Panc1 (cell line): ENCODE results near the gene MTR. TPM values are rescaled to one million over a fixed set of nuclear protein-coding genes. Genes with fewer than 3 reads are reported as not detected.

Experiments
- ATAC-seq: fragments of 200-7000 bp; cut with Tn5 transposase; 2 replicates; pipeline ENCODE4 v1.9.1; 2020; ENCODE audit warnings: mild to moderate bottlenecking, moderate library complexity
- BruUV-seq: library from RNA; stranded (reverse); fragments of 400-500 nt; replicated peaks from 2 replicates; lab custom pipeline; 2021; lab: Mats Ljungman, UMichigan
- CTCF ChIA-PET: fragments of 300-600 bp; sonication (Branson Sonifier 250); formaldehyde crosslinking; loops from one replicate; lab custom pipeline; 2022; ENCODE audit warnings: antibody characterized with exemption; lab: Charles Lee
- POLR2A ChIA-PET: fragments of 300-600 bp; sonication (Branson Sonifier 250); formaldehyde crosslinking; loops from one replicate; lab custom pipeline; 2022; ENCODE audit warnings: antibody characterized with exemption; lab: Charles Lee
- DNase-seq: peaks from one replicate; pipeline ENCODE4 v3.0.0-alpha.2; 2010; ENCODE audit warnings: low read depth, low spot score
- H3K27ac ChIP-seq: 2 replicates; pipeline ENCODE4 v1.5.1; 2011; ENCODE audit warnings: mild to moderate bottlenecking, low read length, inconsistent platforms
- H3K27me3 ChIP-seq: fragments of 200-500 bp; sonication (Bioruptor generic); 2 replicates; pipeline ENCODE4 v1.6.0; 2014; ENCODE audit warnings: low read length, inconsistent platforms; ENCODE audit not compliant: control insufficient read depth, insufficient read depth
- H3K36me3 ChIP-seq: fragments of 200-500 bp; sonication (Bioruptor generic); 2 replicates; pipeline ENCODE4 v1.5.1; 2014; ENCODE audit warnings: inconsistent platforms, mild to moderate bottlenecking, low read length, moderate library complexity; ENCODE audit not compliant: control insufficient read depth, insufficient read depth
- H3K4me1 ChIP-seq: 2 replicates; pipeline ENCODE4 v1.5.1; 2011; ENCODE audit warnings: inconsistent platforms, mild to moderate bottlenecking, low read length, moderate library complexity; ENCODE audit not compliant: control insufficient read depth, insufficient read depth
- H3K4me3 ChIP-seq, 2 experiments: 2 replicates each; pipeline ENCODE4 v1.5.1; 2011 to 2012; ENCODE audit warnings: low read depth in 2 of 2, low read length in 2 of 2, mild to moderate bottlenecking in 2 of 2, inconsistent platforms in 1 of 2, moderate library complexity in 1 of 2
- H3K9me3 ChIP-seq: fragments of 200-500 bp; sonication (Bioruptor generic); 2 replicates; pipeline ENCODE4 v1.5.1; 2014; ENCODE audit warnings: low read depth, mild to moderate bottlenecking, inconsistent platforms, low read length, moderate library complexity; ENCODE audit not compliant: control insufficient read depth, insufficient read depth
- POLR2AphosphoS5 ChIP-seq: IDR thresholded peaks from 2 replicates; pipeline ENCODE4 v1.6.1; 2012; ENCODE audit warnings: mild to moderate bottlenecking, low read depth, low read length, moderate library complexity
- SIN3A ChIP-seq: IDR thresholded peaks from 2 replicates; pipeline ENCODE4 v1.6.1; 2012; ENCODE audit warnings: low read depth, mild to moderate bottlenecking, low read length, moderate library complexity, borderline replicate concordance; ENCODE audit not compliant: insufficient read depth
- TCF7L2 ChIP-seq: IDR thresholded peaks from 2 replicates; pipeline ENCODE4 v1.6.1; 2011; ENCODE audit warnings: mild to moderate bottlenecking, low read depth, low read length, inconsistent platforms
- in situ Hi-C: cut with HindIII; loops from 2 replicates; pipeline ENCODE4 v1.10.0; 2016; ENCODE audit warnings: low sequenced_read_pairs, low pct_unique_long_range_greater_than_20kb
- intact Hi-C: fragments of 100-400 bp; cut with micrococcal nuclease; formaldehyde crosslinking; loops from one replicate; pipeline ENCODE4 v1.10.0; 2022; ENCODE audit not compliant: unreplicated experiment
- total RNA-seq: library from RNA; stranded (reverse); gene quantifications from one replicate; pipeline ENCODE4 v1.2.1, GENCODE V29; 2021; ENCODE audit not compliant: unreplicated experiment
- TF ChIP-seq, protein P1 (sequence below), 2 experiments: IDR thresholded peaks; 2 replicates each; pipeline ENCODE4 v1.6.1; 2011 to 2012; ENCODE audit warnings: low read depth in 2 of 2, control low read depth in 1 of 2, low read length in 1 of 2, mild to moderate bottlenecking in 1 of 2, moderate library complexity in 1 of 2; ENCODE audit not compliant: insufficient read depth in 1 of 2
- TF ChIP-seq, protein P2 (sequence below): fragments of 450-650 bp; IDR thresholded peaks from 2 replicates; pipeline ENCODE4 v1.5.1; 2017; ENCODE audit warnings: mild to moderate bottlenecking

The MTR gene
- total RNA-seq, 1 experiment from 2014 or later: 33.7 TPM

DNA sequence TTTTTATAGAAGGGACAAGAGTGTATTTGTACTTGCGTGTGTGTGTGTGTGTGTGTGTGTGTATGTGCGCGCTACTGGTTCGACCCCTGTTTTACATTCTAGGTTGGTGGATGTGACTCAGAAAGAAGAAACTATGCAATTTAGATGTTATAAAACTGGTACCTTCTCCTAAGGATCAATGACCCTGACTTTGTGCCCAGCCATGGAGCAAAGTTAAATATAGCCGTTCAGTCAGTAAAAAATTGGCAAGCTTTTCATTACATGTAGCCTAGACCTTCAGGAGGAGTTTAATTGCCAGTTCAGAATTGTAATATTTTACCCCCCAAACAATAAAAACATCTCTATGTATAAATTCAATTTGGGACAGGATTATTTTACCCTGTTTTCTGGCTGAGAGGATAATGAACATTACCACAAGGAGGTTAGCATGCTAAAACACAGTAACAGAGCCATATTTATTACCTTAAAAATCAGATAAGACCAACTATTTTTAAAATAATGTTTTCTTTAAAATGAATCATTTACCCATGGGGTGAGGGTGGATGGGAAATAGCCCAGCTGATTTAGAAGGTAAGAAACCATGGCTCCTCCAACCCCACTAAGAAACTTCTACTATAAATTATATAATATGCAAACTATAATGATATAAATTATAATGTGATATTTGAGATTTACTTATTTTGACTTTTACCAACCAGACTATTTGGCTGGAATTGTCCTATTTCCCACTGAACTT, 33.5 kb upstream of the MTR start (continued):
- no peak for TF ChIP-seq POLR2AphosphoS5

DNA sequence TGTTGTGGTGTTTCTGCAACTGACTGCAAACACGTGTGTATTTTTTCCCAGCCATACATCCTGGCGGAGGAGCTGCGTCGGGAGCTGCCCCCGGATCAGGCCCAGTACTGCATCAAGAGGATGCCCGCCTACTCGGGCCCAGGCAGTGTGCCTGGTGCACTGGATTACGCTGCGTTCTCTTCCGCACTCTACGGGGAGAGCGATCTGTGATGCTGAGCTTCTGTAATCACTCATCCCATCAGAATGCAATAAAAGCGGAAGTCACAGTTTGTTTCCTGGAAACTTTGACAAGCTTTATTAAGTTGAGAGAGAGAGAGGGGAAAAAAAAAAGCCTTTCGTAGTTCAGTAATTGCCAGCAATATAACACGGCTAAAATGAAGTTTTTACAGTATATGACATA, 32.7 kb upstream of the MTR start:
- in situ Hi-C loops: no loop called here
- Histone ChIP-seq H3K27me3 (no peaks in the 10 kb centered on the region), H3K4me3 (no peak overlapping the region), H3K27ac (no peak overlapping the region), H3K9me3 (no peaks in the 10 kb centered on the region), H3K36me3 (no peaks in the 10 kb centered on the region), H3K4me1 (no peaks in the 10 kb centered on the region; the same call in 1 of the 2 replicates)
- DNase-seq: no peak
- intact Hi-C loops: loop anchor here (10.0 kb wide), 1 partner anchor 802 kb away; no protein-coding TSS in a partner anchor
- CTCF ChIA-PET: no interaction called here
- no peak for ATAC-seq
- POLR2A ChIA-PET: no interaction called here
- no TSS peak for BruUV-seq
- TF ChIP-seq SIN3A (no peak), TCF7L2 (no peak), POLR2AphosphoS5 (no peak)
- TF ChIP-seq, protein P1, sequence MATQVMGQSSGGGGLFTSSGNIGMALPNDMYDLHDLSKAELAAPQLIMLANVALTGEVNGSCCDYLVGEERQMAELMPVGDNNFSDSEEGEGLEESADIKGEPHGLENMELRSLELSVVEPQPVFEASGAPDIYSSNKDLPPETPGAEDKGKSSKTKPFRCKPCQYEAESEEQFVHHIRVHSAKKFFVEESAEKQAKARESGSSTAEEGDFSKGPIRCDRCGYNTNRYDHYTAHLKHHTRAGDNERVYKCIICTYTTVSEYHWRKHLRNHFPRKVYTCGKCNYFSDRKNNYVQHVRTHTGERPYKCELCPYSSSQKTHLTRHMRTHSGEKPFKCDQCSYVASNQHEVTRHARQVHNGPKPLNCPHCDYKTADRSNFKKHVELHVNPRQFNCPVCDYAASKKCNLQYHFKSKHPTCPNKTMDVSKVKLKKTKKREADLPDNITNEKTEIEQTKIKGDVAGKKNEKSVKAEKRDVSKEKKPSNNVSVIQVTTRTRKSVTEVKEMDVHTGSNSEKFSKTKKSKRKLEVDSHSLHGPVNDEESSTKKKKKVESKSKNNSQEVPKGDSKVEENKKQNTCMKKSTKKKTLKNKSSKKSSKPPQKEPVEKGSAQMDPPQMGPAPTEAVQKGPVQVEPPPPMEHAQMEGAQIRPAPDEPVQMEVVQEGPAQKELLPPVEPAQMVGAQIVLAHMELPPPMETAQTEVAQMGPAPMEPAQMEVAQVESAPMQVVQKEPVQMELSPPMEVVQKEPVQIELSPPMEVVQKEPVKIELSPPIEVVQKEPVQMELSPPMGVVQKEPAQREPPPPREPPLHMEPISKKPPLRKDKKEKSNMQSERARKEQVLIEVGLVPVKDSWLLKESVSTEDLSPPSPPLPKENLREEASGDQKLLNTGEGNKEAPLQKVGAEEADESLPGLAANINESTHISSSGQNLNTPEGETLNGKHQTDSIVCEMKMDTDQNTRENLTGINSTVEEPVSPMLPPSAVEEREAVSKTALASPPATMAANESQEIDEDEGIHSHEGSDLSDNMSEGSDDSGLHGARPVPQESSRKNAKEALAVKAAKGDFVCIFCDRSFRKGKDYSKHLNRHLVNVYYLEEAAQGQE (IDR thresholded peaks at IDR 0.05; ENCODE audit: insufficient read depth in 1 of 2, low read depth in 2 of 2, low read length in 1 of 2): no peak
- TF ChIP-seq, protein P2, sequence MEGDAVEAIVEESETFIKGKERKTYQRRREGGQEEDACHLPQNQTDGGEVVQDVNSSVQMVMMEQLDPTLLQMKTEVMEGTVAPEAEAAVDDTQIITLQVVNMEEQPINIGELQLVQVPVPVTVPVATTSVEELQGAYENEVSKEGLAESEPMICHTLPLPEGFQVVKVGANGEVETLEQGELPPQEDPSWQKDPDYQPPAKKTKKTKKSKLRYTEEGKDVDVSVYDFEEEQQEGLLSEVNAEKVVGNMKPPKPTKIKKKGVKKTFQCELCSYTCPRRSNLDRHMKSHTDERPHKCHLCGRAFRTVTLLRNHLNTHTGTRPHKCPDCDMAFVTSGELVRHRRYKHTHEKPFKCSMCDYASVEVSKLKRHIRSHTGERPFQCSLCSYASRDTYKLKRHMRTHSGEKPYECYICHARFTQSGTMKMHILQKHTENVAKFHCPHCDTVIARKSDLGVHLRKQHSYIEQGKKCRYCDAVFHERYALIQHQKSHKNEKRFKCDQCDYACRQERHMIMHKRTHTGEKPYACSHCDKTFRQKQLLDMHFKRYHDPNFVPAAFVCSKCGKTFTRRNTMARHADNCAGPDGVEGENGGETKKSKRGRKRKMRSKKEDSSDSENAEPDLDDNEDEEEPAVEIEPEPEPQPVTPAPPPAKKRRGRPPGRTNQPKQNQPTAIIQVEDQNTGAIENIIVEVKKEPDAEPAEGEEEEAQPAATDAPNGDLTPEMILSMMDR: no peak

DNA sequence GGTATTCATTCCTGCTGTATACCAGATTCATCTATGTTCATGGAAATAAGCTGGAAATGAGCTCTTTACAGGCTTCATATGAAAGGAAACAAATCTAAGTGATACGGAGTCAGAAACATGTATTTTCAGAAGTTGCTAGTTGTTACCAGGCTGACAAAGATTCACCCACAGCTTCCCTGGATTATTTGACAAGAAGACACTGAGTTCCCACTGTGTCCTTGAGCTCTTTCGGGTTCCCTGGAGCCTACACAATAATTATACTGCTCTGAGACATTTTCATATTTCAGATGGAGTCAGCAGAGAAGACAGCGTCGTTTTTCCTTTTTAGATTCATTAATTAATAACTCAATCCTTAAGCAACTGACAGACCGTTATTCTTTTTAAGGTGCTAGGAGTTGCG, 29.3 kb upstream of the MTR start:
- Histone ChIP-seq H3K4me3 (no peak overlapping the region), H3K4me1 (no peaks in the 10 kb centered on the region; the same call in 1 of the 2 replicates), H3K36me3 (no peaks in the 10 kb centered on the region), H3K27me3 (no peaks in the 10 kb centered on the region), H3K9me3 (no peaks in the 10 kb centered on the region), H3K27ac (no peak overlapping the region)
- DNase-seq: no peak
- no TSS peak for BruUV-seq
- ChIA-PET POLR2A (no interaction called here), CTCF (interaction anchor here (0.5 kb wide), 1 partner anchor 157 kb away, joined by 4 read pairs; no protein-coding TSS in a partner anchor)
- no peak for TF ChIP-seq POLR2AphosphoS5
- TF ChIP-seq, protein P2: no peak
- in situ Hi-C loops: no loop called here
- no peak for ATAC-seq
- intact Hi-C loops: loop anchor here (10.0 kb wide), 1 partner anchor 799 kb away; no protein-coding TSS in a partner anchor
